Measurements from ENCODE around the gene ZNF765. TPM values are rescaled to one million over a fixed set of nuclear protein-coding genes. Genes with fewer than 3 reads are reported as not detected.
"Not testable (repeated sequence)": the region's sequence is repeated elsewhere in the genome, so short reads cannot be mapped to it uniquely, and the experiment has no call there.

ZNF765 gene
- total and polyA plus RNA-seq, 9 of the 15 experiments (the other 6 are each of a cell fraction or from before 2014, with no cell fraction given), result 5.4 to 17.5 (median 9.6) TPM

DNA sequence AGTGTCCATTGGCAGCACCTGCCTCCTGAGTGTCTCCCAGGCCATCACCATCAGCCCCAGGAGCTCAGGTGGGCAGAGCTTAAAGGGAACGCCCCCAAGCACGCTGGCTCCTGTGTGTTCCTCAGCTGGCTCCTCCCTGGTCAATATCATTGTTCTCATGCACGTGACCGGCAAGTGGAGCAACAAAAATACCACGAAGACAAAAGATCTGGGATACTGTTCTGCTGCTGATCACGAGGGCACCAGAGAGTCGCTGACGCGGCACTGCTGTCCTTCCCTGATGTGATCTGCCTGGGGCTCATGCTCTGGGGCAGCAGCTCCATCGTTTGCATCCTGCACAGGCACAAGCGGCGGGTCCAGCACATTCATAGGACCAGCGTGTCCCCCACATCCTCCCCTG, 28.1 kb downstream of the ZNF765 start:
- 12% methylated on average over 4 of the region's 13 CpGs for WGBS (ENCODE audit: insufficient coverage, low coverage, missing lambda C conversion rate)

DNA sequence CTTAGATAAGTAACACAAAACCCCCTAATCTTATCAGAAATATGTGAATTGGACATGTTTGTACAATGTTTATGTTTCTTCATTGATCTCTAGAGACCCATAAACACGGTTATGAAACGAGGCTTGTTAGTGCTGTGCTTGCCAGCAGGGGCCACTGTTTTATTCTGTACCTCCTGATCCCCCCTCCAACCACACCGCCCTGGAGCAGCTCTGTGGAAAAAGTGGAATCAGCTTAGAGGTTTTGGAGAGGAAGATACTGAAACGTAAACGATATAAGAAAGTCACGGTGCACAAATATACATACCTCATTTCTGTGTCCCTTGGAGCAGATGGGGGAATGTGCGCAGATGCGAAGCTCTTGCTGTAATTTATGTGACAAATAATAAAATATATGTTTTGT, 28.7 kb downstream of the ZNF765 start:
- in situ Hi-C loops (cut with MboI), result loop anchor here (5.0 kb wide), 1 partner anchor 79 kb away; no protein-coding TSS in a partner anchor
- H2AFZ ChIP-seq (ENCODE audit: low read depth, low read length); H3K27me3 ChIP-seq (ENCODE audit: control insufficient read depth in 2 of 2, insufficient read depth in 2 of 2, low read length in 2 of 2); H4K20me1 ChIP-seq (replicated peaks; ENCODE audit: control insufficient read depth, insufficient read depth, low read length); BruUV-seq (replicated peaks); H3K4me2 ChIP-seq (ENCODE audit: insufficient read depth, low read length); DNase-seq (ENCODE audit: extremely low read depth in 1 of 4, low spot score in 3 of 4); POLR2A ChIA-PET; H3K9ac ChIP-seq (ENCODE audit: insufficient read depth in 1 of 2, low read depth in 2 of 2, low read length in 2 of 2); H3K4me1 ChIP-seq (replicated peaks in 1 of 2; ENCODE audit: control insufficient read depth in 2 of 2, insufficient read depth in 2 of 2, low read length in 2 of 2); H3K4me3 ChIP-seq; H3K36me3 ChIP-seq (ENCODE audit: control insufficient read depth, insufficient read depth, low read length); H3K79me2 ChIP-seq (ENCODE audit: control insufficient read depth, insufficient read depth, low read length); H3K9me1 ChIP-seq (ENCODE audit: control insufficient read depth, insufficient read depth, low read length); H3K27ac ChIP-seq (ENCODE audit: extremely low read depth, low read depth, low read length); H3K9me3 ChIP-seq (replicated peaks; ENCODE audit: control insufficient read depth, insufficient read depth, low read depth, low read length): not testable (repeated sequence)
- intact Hi-C loops (cut with micrococcal nuclease), result loop anchor here (5.0 kb wide), 1 partner anchor 324 kb away; no protein-coding TSS in a partner anchor
- ATAC-seq (peak; percentile 76), FAIRE-seq (peak; percentile 91)
- CTCF ChIA-PET (ENCODE audit: low intra/inter-chr PET ratio), result interaction anchor here (0.7 kb wide), 1 partner anchor 370 kb away, joined by 5 read pairs; no protein-coding TSS in a partner anchor
- WGBS (ENCODE audit: insufficient coverage, low coverage, missing lambda C conversion rate), result 37% methylated on average over 6 of the region's 8 CpGs

More for the DNA sequence above, 28.1 kb downstream of the ZNF765 start:
- H3K4me3 ChIP-seq; H3K4me2 ChIP-seq (ENCODE audit: insufficient read depth, low read length); H3K79me2 ChIP-seq (ENCODE audit: control insufficient read depth, insufficient read depth, low read length); DNase-seq (ENCODE audit: extremely low read depth in 1 of 4, low spot score in 3 of 4); POLR2A ChIA-PET; H2AFZ ChIP-seq (ENCODE audit: low read depth, low read length); BruUV-seq (replicated peaks); H3K4me1 ChIP-seq (replicated peaks in 1 of 2; ENCODE audit: control insufficient read depth in 2 of 2, insufficient read depth in 2 of 2, low read length in 2 of 2); ATAC-seq; H4K20me1 ChIP-seq (replicated peaks; ENCODE audit: control insufficient read depth, insufficient read depth, low read length); H3K9ac ChIP-seq (ENCODE audit: insufficient read depth in 1 of 2, low read depth in 2 of 2, low read length in 2 of 2); H3K36me3 ChIP-seq (ENCODE audit: control insufficient read depth, insufficient read depth, low read length); H3K27me3 ChIP-seq (ENCODE audit: control insufficient read depth in 2 of 2, insufficient read depth in 2 of 2, low read length in 2 of 2); H3K9me1 ChIP-seq (ENCODE audit: control insufficient read depth, insufficient read depth, low read length); CTCF ChIA-PET (ENCODE audit: low intra/inter-chr PET ratio); H3K9me3 ChIP-seq (replicated peaks; ENCODE audit: control insufficient read depth, insufficient read depth, low read depth, low read length); H3K27ac ChIP-seq (ENCODE audit: extremely low read depth, low read depth, low read length): not testable (repeated sequence)
- FAIRE-seq, result peak; percentile 68
- intact Hi-C loops (cut with micrococcal nuclease) (loop anchor here (5.0 kb wide), 1 partner anchor 324 kb away; no protein-coding TSS in a partner anchor), in situ Hi-C loops (cut with MboI) (loop anchor here (5.0 kb wide), 1 partner anchor 79 kb away; no protein-coding TSS in a partner anchor)
